GM13976 (cell line): ENCODE measurements around the gene NIN.

Source experiments
- DNase-seq: peaks from one replicate; pipeline ENCODE4 v3.0.0; 2012; ENCODE audit warnings: low spot score
- CTCF ChIP-seq: IDR thresholded peaks from 2 replicates; pipeline ENCODE4 v1.5.1; 2012; ENCODE audit warnings: borderline replicate concordance, mild to moderate bottlenecking; ENCODE audit not compliant: insufficient read depth; ENCODE audit errors: extremely low read depth, missing control alignments, control extremely low read depth
- in situ Hi-C: fragments of 300-500 bp; cut with MboI; formaldehyde crosslinking; loops from one replicate; pipeline ENCODE4 v1.12.0; 2022; ENCODE audit warnings: low sequenced_read_pairs, mixed read lengths, inconsistent platforms; ENCODE audit not compliant: unreplicated experiment

The NIN gene

GRCh38 chr14:50855558-50855957 lies 24.6 kb upstream of the NIN start:
- no peak for TF ChIP-seq CTCF
- in situ Hi-C loops, result loop anchor here (25.0 kb wide), 1 partner anchor 243 kb away; no protein-coding TSS in a partner anchor
- no peak for DNase-seq

- in situ Hi-C loops, result loop anchor here (25.0 kb wide), 1 partner anchor 242 kb away; no protein-coding TSS in a partner anchor
- no peak for DNase-seq
- TF ChIP-seq CTCF, result no peak
These were observed 23.6 kb upstream of the NIN start for GRCh38 chr14:50854521-50854920.

- in situ Hi-C loops, result loop anchor here (25.0 kb wide), 1 partner anchor 242 kb away; no protein-coding TSS in a partner anchor
- DNase-seq, result no peak
- TF ChIP-seq CTCF, result no peak
These were observed 22.9 kb upstream of the NIN start for GRCh38 chr14:50853891-50854290.

- in situ Hi-C loops, result no loop called here
- no peak for DNase-seq
- TF ChIP-seq CTCF, result no peak
These were observed 15.4 kb upstream of the NIN start for GRCh38 chr14:50846226-50846880.

DNA sequence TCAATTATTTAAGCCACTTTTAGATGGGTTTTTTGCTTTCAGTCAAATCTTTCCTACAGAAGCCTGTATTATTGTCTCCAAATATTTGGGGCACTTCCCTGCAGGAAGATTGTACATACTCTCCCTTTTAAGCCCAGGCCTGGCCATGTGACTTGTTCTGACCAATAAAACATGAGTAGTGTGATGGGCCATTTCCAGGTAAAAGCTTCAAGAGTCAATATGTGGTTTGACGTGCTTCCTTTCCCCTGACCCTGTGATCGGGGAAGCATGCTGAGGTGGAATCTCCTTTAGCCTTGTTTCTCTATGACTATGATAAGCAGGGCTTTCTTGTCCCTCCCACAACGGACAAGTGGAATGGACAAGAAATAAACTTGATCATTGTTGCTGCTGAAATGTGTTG lies 14.2 kb upstream of the NIN start:
- in situ Hi-C loops, result no loop called here
- no peak for DNase-seq
- TF ChIP-seq CTCF, result no peak

GRCh38 chr14:50844391-50844790 lies 13.4 kb upstream of the NIN start:
- no peak for DNase-seq
- TF ChIP-seq CTCF, result no peak
- in situ Hi-C loops, result no loop called here
